ENCODE data around the gene BTG4.

DNA sequence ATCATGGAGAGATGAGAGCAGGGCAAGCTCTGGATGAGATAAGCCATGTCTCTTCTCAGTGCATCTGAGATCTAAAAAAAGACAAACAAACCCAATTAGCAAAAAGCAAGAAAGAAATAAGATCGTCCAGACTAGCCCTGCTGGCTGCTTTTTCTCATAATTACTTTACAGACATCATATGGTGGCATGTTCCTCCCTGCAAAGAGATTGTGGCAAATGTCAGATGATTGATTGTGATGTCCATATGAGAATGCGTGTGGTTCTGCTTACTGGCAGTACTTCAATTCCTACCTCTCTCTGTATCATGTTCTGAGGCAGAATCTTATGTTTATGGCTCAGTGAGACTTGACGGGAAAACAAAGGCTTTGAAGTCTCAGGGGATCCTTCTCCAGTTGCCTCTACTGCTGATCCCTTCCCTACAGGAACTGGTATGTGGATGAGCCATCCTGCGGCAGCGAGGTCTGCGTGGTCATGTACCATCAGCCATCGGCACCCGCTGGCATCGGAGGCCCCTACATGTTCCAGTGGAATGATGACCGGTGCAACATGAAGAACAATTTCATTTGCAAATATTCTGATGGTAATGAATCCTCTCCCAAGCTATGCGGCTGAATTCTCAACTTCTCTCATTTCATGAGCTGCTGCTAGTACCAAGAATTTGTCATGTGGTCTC lies 37.1 kb upstream of the BTG4 start:
- TF ChIP-seq TAF1 (IDR thresholded peaks at IDR 0.05; ENCODE audit: borderline replicate concordance, insufficient read depth, low read length) (no peak), POLR2AphosphoS5 (IDR thresholded peaks at IDR 0.05; ENCODE audit: low read depth, low read length) (no peak)

Data from PFSK-1 (cell line).